NT2/D1 (cell line): ENCODE data around the gene TFCP2L1.

ENCODE experiments used
- DNase-seq: peaks from one replicate; pipeline ENCODE4 v3.0.0-alpha.2; 2011; ENCODE audit warnings: low read depth, low spot score
- H3K27me3 ChIP-seq: 2 replicates; pipeline ENCODE4 v1.6.0; 2011; ENCODE audit warnings: mild to moderate bottlenecking; ENCODE audit not compliant: insufficient read length, insufficient read depth
- H3K36me3 ChIP-seq: 2 replicates; pipeline ENCODE4 v1.6.1; 2011; ENCODE audit warnings: mild to moderate bottlenecking, low read length, mixed read lengths; ENCODE audit not compliant: insufficient read depth, insufficient read length
- H3K4me1 ChIP-seq: 2 replicates; pipeline ENCODE4 v1.5.1; 2011; ENCODE audit not compliant: insufficient read depth, insufficient read length
- H3K4me3 ChIP-seq: 2 replicates; pipeline ENCODE4 v1.5.1; 2011; ENCODE audit warnings: low read depth; ENCODE audit not compliant: insufficient read length
- H3K9ac ChIP-seq: 2 replicates; pipeline ENCODE4 v1.6.0; 2011; ENCODE audit warnings: low read depth; ENCODE audit not compliant: insufficient read length
- H3K9me3 ChIP-seq: 2 replicates; pipeline ENCODE4 v1.5.1; 2011; ENCODE audit warnings: mild to moderate bottlenecking, low read length; ENCODE audit not compliant: insufficient read depth
- SUZ12 ChIP-seq: IDR thresholded peaks from 2 replicates; pipeline ENCODE4 v1.6.1; 2011; ENCODE audit not compliant: insufficient read length, insufficient read depth; ENCODE audit errors: extremely low read depth
- YY1 ChIP-seq: IDR thresholded peaks from 2 replicates; pipeline ENCODE4 v1.6.1; 2011; ENCODE audit not compliant: insufficient read length, insufficient read depth
- ZNF274 ChIP-seq: IDR thresholded peaks from 2 replicates; pipeline ENCODE4 v1.6.1; 2011; ENCODE audit warnings: mild to moderate bottlenecking, low read depth, low read length

TFCP2L1 gene

GRCh38 chr2:121253021-121253673 lies 31.9 kb downstream of the TFCP2L1 start:
- no peak overlapping the region for H3K9ac ChIP-seq
- H3K4me1 ChIP-seq: peaks cover 20% of the 10 kb centered on the region
- no peak for DNase-seq
- H3K27me3 ChIP-seq: no peaks in the 10 kb centered on the region
- no peak for TF ChIP-seq ZNF274
- no peak for TF ChIP-seq SUZ12
- TF ChIP-seq YY1: no peak
- no peaks in the 10 kb centered on the region for H3K9me3 ChIP-seq
- H3K4me3 ChIP-seq: no peak overlapping the region
- H3K36me3 ChIP-seq: no peaks in the 10 kb centered on the region

- H3K4me3 ChIP-seq: no peak overlapping the region
- DNase-seq: no peak
- H3K36me3 ChIP-seq: no peaks in the 10 kb centered on the region
- H3K9ac ChIP-seq: no peak overlapping the region
- TF ChIP-seq YY1: no peak
- no peak for TF ChIP-seq ZNF274
- TF ChIP-seq SUZ12: no peak
- H3K4me1 ChIP-seq: peaks cover 9% of the 10 kb centered on the region
- no peaks in the 10 kb centered on the region for H3K27me3 ChIP-seq
- no peaks in the 10 kb centered on the region for H3K9me3 ChIP-seq
Measured at GRCh38 chr2:121251497-121251896, 33.5 kb downstream of the TFCP2L1 start.

GRCh38 chr2:121248766-121249343 lies 36.1 kb downstream of the TFCP2L1 start:
- TF ChIP-seq SUZ12 (no peak), ZNF274 (no peak), YY1 (no peak)
- H3K4me1 ChIP-seq: no peaks in the 10 kb centered on the region
- H3K9me3 ChIP-seq: no peaks in the 10 kb centered on the region
- no peak overlapping the region for H3K9ac ChIP-seq
- H3K27me3 ChIP-seq: no peaks in the 10 kb centered on the region
- no peak overlapping the region for H3K4me3 ChIP-seq
- no peak for DNase-seq
- no peaks in the 10 kb centered on the region for H3K36me3 ChIP-seq

- no peak for TF ChIP-seq YY1
- no peak for TF ChIP-seq SUZ12
- no peak for TF ChIP-seq ZNF274
- H3K27me3 ChIP-seq: no peaks in the 10 kb centered on the region
Measured at GRCh38 chr2:121247971-121248370, 37.0 kb downstream of the TFCP2L1 start.

GRCh38 chr2:121247534-121247933 lies 37.5 kb downstream of the TFCP2L1 start:
- Histone ChIP-seq H3K4me1 (peaks cover 4% of the 10 kb centered on the region), H3K27me3 (no peaks in the 10 kb centered on the region), H3K36me3 (no peaks in the 10 kb centered on the region), H3K9me3 (no peaks in the 10 kb centered on the region), H3K4me3 (no peak overlapping the region), H3K9ac (no peak overlapping the region)
- DNase-seq: no peak
- TF ChIP-seq SUZ12 (no peak), ZNF274 (no peak), YY1 (no peak)

More at GRCh38 chr2:121247971-121248370, 37.0 kb downstream of the TFCP2L1 start:
- H3K36me3 ChIP-seq: no peaks in the 10 kb centered on the region
- H3K9ac ChIP-seq: no peak overlapping the region
- H3K4me1 ChIP-seq: no peaks in the 10 kb centered on the region
- no peak for DNase-seq
- no peaks in the 10 kb centered on the region for H3K9me3 ChIP-seq
- no peak overlapping the region for H3K4me3 ChIP-seq

- Histone ChIP-seq H3K27me3 (no peaks in the 10 kb centered on the region), H3K4me1 (peaks cover 4% of the 10 kb centered on the region), H3K9me3 (no peaks in the 10 kb centered on the region), H3K36me3 (no peaks in the 10 kb centered on the region), H3K4me3 (no peak overlapping the region), H3K9ac (no peak overlapping the region)
- no peak for TF ChIP-seq SUZ12
- TF ChIP-seq YY1: no peak
- no peak for TF ChIP-seq ZNF274
- no peak for DNase-seq
Measured at GRCh38 chr2:121246704-121247255, 38.2 kb downstream of the TFCP2L1 start.

GRCh38 chr2:121245913-121246312 lies 39.1 kb downstream of the TFCP2L1 start:
- TF ChIP-seq ZNF274 (no peak), SUZ12 (no peak), YY1 (no peak)
- Histone ChIP-seq H3K9me3 (no peaks in the 10 kb centered on the region), H3K4me1 (peaks cover 4% of the 10 kb centered on the region), H3K36me3 (no peaks in the 10 kb centered on the region), H3K4me3 (no peak overlapping the region), H3K27me3 (no peaks in the 10 kb centered on the region), H3K9ac (no peak overlapping the region)
- DNase-seq: no peak
